Measurements from ENCODE around the gene PGA3.

GRCh38 chr11:61186504-61186903 lies 16.8 kb upstream of the PGA3 start:
- no peak for TF ChIP-seq CTCF (conservative IDR thresholded peaks at IDR 0.05; ENCODE audit: low read length)
- TF ChIP-seq EZH2phosphoT487 (IDR thresholded peaks at IDR 0.05; ENCODE audit: borderline replicate concordance, low read depth, low read length), result no peak

Data from OCI-LY7 (cell line).